ENCODE measurements around the gene GSDMA. TPM values are rescaled to one million over a fixed set of nuclear protein-coding genes. Genes with fewer than 3 reads are reported as not detected.

Gene GSDMA
- total RNA-seq, 2 experiments from 2014 or later: 0.14 TPM; not detected in 1

- Mint-ChIP-seq H3K27me3 (peaks cover 40% of the 10 kb centered on the region), H3K36me3 (ENCODE audit: low read depth) (no peaks in the 10 kb centered on the region), H3K9me3 (no peaks in the 10 kb centered on the region), H3K27ac (no peak overlapping the region), H3K4me3 (no peak overlapping the region), H3K4me1 (ENCODE audit: low read depth) (no peaks in the 10 kb centered on the region)
- Histone ChIP-seq H3K4me1 (ENCODE audit: insufficient read depth, low read length) (no peaks in the 10 kb centered on the region), H3K27ac (ENCODE audit: low read depth in 1 of 2, low read length in 2 of 2) (no peak overlapping the region), H3K27me3 (ENCODE audit: control insufficient read depth in 1 of 2, insufficient read depth in 2 of 2, low read length in 2 of 2) (peaks cover 0 to 2% of the 10 kb centered on the region in 2 experiments), H3K4me3 (ENCODE audit: low read length) (no peak overlapping the region), H3K9me3 (ENCODE audit: control insufficient read depth in 1 of 2, insufficient read depth in 1 of 2, low read length in 2 of 2) (no peaks in the 10 kb centered on the region), H3K36me3 (ENCODE audit: insufficient read depth, low read length) (no peaks in the 10 kb centered on the region)
- intact Hi-C loops (cut with DNase I, micrococcal nuclease): no loop called here
- TF ChIP-seq, protein P1, sequence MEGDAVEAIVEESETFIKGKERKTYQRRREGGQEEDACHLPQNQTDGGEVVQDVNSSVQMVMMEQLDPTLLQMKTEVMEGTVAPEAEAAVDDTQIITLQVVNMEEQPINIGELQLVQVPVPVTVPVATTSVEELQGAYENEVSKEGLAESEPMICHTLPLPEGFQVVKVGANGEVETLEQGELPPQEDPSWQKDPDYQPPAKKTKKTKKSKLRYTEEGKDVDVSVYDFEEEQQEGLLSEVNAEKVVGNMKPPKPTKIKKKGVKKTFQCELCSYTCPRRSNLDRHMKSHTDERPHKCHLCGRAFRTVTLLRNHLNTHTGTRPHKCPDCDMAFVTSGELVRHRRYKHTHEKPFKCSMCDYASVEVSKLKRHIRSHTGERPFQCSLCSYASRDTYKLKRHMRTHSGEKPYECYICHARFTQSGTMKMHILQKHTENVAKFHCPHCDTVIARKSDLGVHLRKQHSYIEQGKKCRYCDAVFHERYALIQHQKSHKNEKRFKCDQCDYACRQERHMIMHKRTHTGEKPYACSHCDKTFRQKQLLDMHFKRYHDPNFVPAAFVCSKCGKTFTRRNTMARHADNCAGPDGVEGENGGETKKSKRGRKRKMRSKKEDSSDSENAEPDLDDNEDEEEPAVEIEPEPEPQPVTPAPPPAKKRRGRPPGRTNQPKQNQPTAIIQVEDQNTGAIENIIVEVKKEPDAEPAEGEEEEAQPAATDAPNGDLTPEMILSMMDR (IDR thresholded peaks at IDR 0.05): no peak
- DNase-seq: no peak
- POLR2A ChIA-PET: no interaction called here
- no peak for ATAC-seq (ENCODE audit: poor library complexity)
- CTCF ChIA-PET: no interaction called here
Measured at GRCh38 chr17:39973496-39973895, 10.7 kb downstream of the GSDMA start.

GRCh38 chr17:39974433-39974832 lies 11.6 kb downstream of the GSDMA start:
- no peak overlapping the region for H3K27ac Mint-ChIP-seq
- intact Hi-C loops (cut with DNase I, micrococcal nuclease): no loop called here

GRCh38 chr17:39975801-39976200 lies 13.0 kb downstream of the GSDMA start:
- H3K9me3 ChIP-seq (ENCODE audit: control insufficient read depth in 1 of 2, insufficient read depth in 1 of 2, low read length in 2 of 2): no peaks in the 10 kb centered on the region
- TF ChIP-seq, protein P1 (IDR thresholded peaks at IDR 0.05): no peak
- POLR2A ChIA-PET: interaction anchor here (1.1 kb wide), 1 partner anchor 17 kb away, joined by 3 read pairs; no protein-coding TSS in a partner anchor

More at GRCh38 chr17:39974433-39974832, 11.6 kb downstream of the GSDMA start:
- H3K4me3 ChIP-seq (ENCODE audit: low read length): no peak overlapping the region
- no peak overlapping the region for H3K4me3 Mint-ChIP-seq
- no peaks in the 10 kb centered on the region for H3K36me3 ChIP-seq (ENCODE audit: insufficient read depth, low read length)
- no peaks in the 10 kb centered on the region for H3K4me1 Mint-ChIP-seq (ENCODE audit: low read depth)
- ATAC-seq (ENCODE audit: poor library complexity) (no peak), DNase-seq (no peak)
- H3K27me3 ChIP-seq (ENCODE audit: control insufficient read depth in 1 of 2, insufficient read depth in 2 of 2, low read length in 2 of 2): peaks cover 0 to 2% of the 10 kb centered on the region in 2 experiments
- no peaks in the 10 kb centered on the region for H3K9me3 Mint-ChIP-seq
- H3K27me3 Mint-ChIP-seq: peaks cover 37% of the 10 kb centered on the region
- POLR2A ChIA-PET: no interaction called here
- TF ChIP-seq, protein P1 (IDR thresholded peaks at IDR 0.05): no peak
- no peaks in the 10 kb centered on the region for H3K9me3 ChIP-seq (ENCODE audit: control insufficient read depth in 1 of 2, insufficient read depth in 1 of 2, low read length in 2 of 2)
- no peaks in the 10 kb centered on the region for H3K36me3 Mint-ChIP-seq (ENCODE audit: low read depth)
- H3K27ac ChIP-seq (ENCODE audit: low read depth in 1 of 2, low read length in 2 of 2): no peak overlapping the region
- H3K4me1 ChIP-seq (ENCODE audit: insufficient read depth, low read length): peaks cover 1% of the 10 kb centered on the region
- CTCF ChIA-PET: no interaction called here

More at GRCh38 chr17:39975801-39976200, 13.0 kb downstream of the GSDMA start:
- Histone ChIP-seq H3K36me3 (ENCODE audit: insufficient read depth, low read length) (no peaks in the 10 kb centered on the region), H3K27ac (ENCODE audit: low read depth in 1 of 2, low read length in 2 of 2) (no peak overlapping the region), H3K4me1 (ENCODE audit: insufficient read depth, low read length) (peaks cover 9% of the 10 kb centered on the region), H3K4me3 (ENCODE audit: low read length) (no peak overlapping the region), H3K27me3 (ENCODE audit: control insufficient read depth in 1 of 2, insufficient read depth in 2 of 2, low read length in 2 of 2) (peaks cover 0 to 2% of the 10 kb centered on the region in 2 experiments)
- ATAC-seq (ENCODE audit: poor library complexity) (no peak), DNase-seq (no peak)
- intact Hi-C loops (cut with DNase I, micrococcal nuclease): loop anchor here in 1 of 2 experiments (1.0 to 5.0 kb wide), 2 partner anchors 14 to 354 kb away; no protein-coding TSS in a partner anchor
- no peaks in the 10 kb centered on the region for H3K9me3 Mint-ChIP-seq
- H3K27me3 Mint-ChIP-seq: peaks cover 23% of the 10 kb centered on the region
- peaks cover 7% of the 10 kb centered on the region for H3K36me3 Mint-ChIP-seq (ENCODE audit: low read depth)
- H3K4me3 Mint-ChIP-seq: no peak overlapping the region
- peaks cover 12% of the 10 kb centered on the region for H3K4me1 Mint-ChIP-seq (ENCODE audit: low read depth)
- no peak overlapping the region for H3K27ac Mint-ChIP-seq
- CTCF ChIA-PET: interaction anchor here (1.0 kb wide), 1 partner anchor 17 kb away, joined by 4 read pairs; no protein-coding TSS in a partner anchor

Data from CD4-positive, alpha-beta T cell (primary cell).